OCI-LY7 (cell line): Measurements from ENCODE around the gene GNG11.

Experiments
- EZH2phosphoT487 ChIP-seq: fragments of 200-600 bp; sonication (generic); IDR thresholded peaks from 2 replicates; pipeline ENCODE4 v1.6.1; 2018; ENCODE audit warnings: low read depth, borderline replicate concordance, mild to moderate bottlenecking, mixed run types, antibody characterized with exemption, low read length, moderate library complexity, mixed read lengths
- TF ChIP-seq, protein P1 (sequence below): fragments of 200-600 bp; sonication (generic); conservative IDR thresholded peaks from 2 replicates; pipeline ENCODE4 v1.5.1; 2014; ENCODE audit warnings: mild to moderate bottlenecking, antibody characterized with exemption, low read length, moderate library complexity, mixed read lengths

DNA sequence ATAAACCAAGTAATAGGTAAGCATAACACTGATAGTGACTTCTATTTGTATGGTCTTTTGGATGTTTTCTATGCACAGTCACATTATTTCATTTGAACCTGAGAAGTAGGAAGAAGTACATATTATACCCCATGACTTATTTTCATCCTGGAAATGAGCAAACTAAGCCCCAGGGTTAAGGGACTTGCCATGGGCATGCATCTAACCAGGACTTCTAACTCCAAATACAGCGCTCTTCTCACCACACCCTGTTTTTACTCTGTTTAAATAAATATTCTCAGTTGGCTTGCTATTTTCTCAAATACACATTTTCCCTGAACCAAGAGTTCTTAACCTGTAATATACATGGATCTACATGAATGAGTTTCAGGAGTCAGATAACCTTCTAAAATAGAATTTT is 16.3 kb downstream of the GNG11 start:
- TF ChIP-seq, protein P1, sequence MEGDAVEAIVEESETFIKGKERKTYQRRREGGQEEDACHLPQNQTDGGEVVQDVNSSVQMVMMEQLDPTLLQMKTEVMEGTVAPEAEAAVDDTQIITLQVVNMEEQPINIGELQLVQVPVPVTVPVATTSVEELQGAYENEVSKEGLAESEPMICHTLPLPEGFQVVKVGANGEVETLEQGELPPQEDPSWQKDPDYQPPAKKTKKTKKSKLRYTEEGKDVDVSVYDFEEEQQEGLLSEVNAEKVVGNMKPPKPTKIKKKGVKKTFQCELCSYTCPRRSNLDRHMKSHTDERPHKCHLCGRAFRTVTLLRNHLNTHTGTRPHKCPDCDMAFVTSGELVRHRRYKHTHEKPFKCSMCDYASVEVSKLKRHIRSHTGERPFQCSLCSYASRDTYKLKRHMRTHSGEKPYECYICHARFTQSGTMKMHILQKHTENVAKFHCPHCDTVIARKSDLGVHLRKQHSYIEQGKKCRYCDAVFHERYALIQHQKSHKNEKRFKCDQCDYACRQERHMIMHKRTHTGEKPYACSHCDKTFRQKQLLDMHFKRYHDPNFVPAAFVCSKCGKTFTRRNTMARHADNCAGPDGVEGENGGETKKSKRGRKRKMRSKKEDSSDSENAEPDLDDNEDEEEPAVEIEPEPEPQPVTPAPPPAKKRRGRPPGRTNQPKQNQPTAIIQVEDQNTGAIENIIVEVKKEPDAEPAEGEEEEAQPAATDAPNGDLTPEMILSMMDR: no peak
- no peak for TF ChIP-seq EZH2phosphoT487
